ENCODE measurements around the gene SLC16A5. TPM values are rescaled to one million over a fixed set of nuclear protein-coding genes. Genes with fewer than 3 reads are reported as not detected.

Gene SLC16A5
- total RNA-seq, 1 experiment from 2014 or later = 70.2 TPM

- Histone ChIP-seq H3K36me3 (ENCODE audit: low read depth) (no peaks in the 10 kb centered on the region), H3K9me3 (ENCODE audit: insufficient read depth, low read depth) (no peaks in the 10 kb centered on the region), H3K4me2 (no peak overlapping the region), H3K27ac (no peak overlapping the region), H2AFZ (no peak overlapping the region), H3K9me2 (ENCODE audit: insufficient read depth) (no peaks in the 10 kb centered on the region), H3K27me3 (ENCODE audit: insufficient read depth, low read depth) (no peaks in the 10 kb centered on the region), H3K79me2 (ENCODE audit: low read depth) (no peaks in the 10 kb centered on the region), H4K20me1 (ENCODE audit: insufficient read depth) (no peaks in the 10 kb centered on the region), H3K4me3 (no peak overlapping the region), H3F3A (ENCODE audit: insufficient read depth, low read depth) (peaks cover 21% of the 10 kb centered on the region; the same call in 1 of the 2 replicates), H3K4me1 (replicated peaks; ENCODE audit: insufficient read depth) (peaks cover 11% of the 10 kb centered on the region)
- TF ChIP-seq, protein P1, sequence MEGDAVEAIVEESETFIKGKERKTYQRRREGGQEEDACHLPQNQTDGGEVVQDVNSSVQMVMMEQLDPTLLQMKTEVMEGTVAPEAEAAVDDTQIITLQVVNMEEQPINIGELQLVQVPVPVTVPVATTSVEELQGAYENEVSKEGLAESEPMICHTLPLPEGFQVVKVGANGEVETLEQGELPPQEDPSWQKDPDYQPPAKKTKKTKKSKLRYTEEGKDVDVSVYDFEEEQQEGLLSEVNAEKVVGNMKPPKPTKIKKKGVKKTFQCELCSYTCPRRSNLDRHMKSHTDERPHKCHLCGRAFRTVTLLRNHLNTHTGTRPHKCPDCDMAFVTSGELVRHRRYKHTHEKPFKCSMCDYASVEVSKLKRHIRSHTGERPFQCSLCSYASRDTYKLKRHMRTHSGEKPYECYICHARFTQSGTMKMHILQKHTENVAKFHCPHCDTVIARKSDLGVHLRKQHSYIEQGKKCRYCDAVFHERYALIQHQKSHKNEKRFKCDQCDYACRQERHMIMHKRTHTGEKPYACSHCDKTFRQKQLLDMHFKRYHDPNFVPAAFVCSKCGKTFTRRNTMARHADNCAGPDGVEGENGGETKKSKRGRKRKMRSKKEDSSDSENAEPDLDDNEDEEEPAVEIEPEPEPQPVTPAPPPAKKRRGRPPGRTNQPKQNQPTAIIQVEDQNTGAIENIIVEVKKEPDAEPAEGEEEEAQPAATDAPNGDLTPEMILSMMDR (conservative IDR thresholded peaks at IDR 0.05) = no peak
- no peak for TF ChIP-seq EZH2 (IDR thresholded peaks at IDR 0.05; ENCODE audit: low read depth)
- CTCF ChIA-PET = interaction anchor here (0.6 kb wide), 2 partner anchors 53 to 509 kb away, joined by 3 to 4 read pairs; no protein-coding TSS in a partner anchor
- POLR2A ChIA-PET (ENCODE audit: unreplicated experiment) = interaction anchor here (0.6 kb wide), 2 partner anchors 14 to 58 kb away, joined by 3 to 5 read pairs; partner anchors contain the start of gene NT5C
- intact Hi-C loops (cut with micrococcal nuclease; ENCODE audit: unreplicated experiment) = no loop called here
- no TSS peak for BruUV-seq (replicated peaks)
- no peak for DNase-seq
Measured at GRCh38 chr17:75073618-75074047, 14.1 kb upstream of the SLC16A5 start.

DNA sequence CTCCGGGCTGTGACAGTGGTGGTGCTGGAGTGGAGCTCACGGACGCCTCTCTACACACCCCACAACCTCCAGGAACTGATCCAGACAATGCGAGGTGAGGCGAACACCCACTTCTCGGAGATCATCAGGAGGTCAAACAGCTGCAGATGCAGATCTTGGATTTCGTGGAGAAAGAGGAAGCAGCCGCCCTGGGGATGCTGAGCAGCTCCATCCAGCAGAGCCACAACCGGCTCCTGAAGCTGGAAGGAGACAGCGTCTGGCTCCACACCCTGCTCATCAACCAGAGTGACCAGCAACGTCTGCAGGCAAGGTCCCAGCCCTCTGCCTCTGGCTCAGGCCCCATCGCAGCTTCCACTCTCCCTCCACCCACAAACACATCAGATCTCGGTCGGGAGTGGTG lies 13.2 kb upstream of the SLC16A5 start:
- Histone ChIP-seq H3F3A (ENCODE audit: insufficient read depth, low read depth) (peaks cover 28% of the 10 kb centered on the region), H3K27ac (no peak overlapping the region), H3K27me3 (ENCODE audit: insufficient read depth, low read depth) (no peaks in the 10 kb centered on the region), H2AFZ (no peak overlapping the region), H3K36me3 (ENCODE audit: low read depth) (no peaks in the 10 kb centered on the region), H3K9me3 (ENCODE audit: insufficient read depth, low read depth) (no peaks in the 10 kb centered on the region), H3K4me2 (no peak overlapping the region), H4K20me1 (ENCODE audit: insufficient read depth) (no peaks in the 10 kb centered on the region), H3K4me3 (no peak overlapping the region), H3K9me2 (ENCODE audit: insufficient read depth) (no peaks in the 10 kb centered on the region), H3K79me2 (ENCODE audit: low read depth) (no peaks in the 10 kb centered on the region), H3K4me1 (replicated peaks; ENCODE audit: insufficient read depth) (peaks cover 20% of the 10 kb centered on the region)
- ChIA-PET CTCF (interaction anchor here (0.6 kb wide), 1 partner anchor 19 kb away, joined by 3 read pairs; no protein-coding TSS in a partner anchor), POLR2A (ENCODE audit: unreplicated experiment) (no interaction called here)
- TF ChIP-seq, protein P1 (conservative IDR thresholded peaks at IDR 0.05) = no peak
- TF ChIP-seq EZH2 (IDR thresholded peaks at IDR 0.05; ENCODE audit: low read depth) = no peak
- no TSS peak for BruUV-seq (replicated peaks)
- no peak for DNase-seq
- intact Hi-C loops (cut with micrococcal nuclease; ENCODE audit: unreplicated experiment) = no loop called here

GRCh38 chr17:75075597-75076336 lies 12.0 kb upstream of the SLC16A5 start:
- Histone ChIP-seq H3K9me3 (ENCODE audit: insufficient read depth, low read depth) (no peaks in the 10 kb centered on the region), H3K4me3 (no peak overlapping the region), H3K4me2 (no peak overlapping the region), H3K36me3 (ENCODE audit: low read depth) (no peaks in the 10 kb centered on the region), H3K27me3 (ENCODE audit: insufficient read depth, low read depth) (no peaks in the 10 kb centered on the region), H3K27ac (no peak overlapping the region), H3K9me2 (ENCODE audit: insufficient read depth) (no peaks in the 10 kb centered on the region), H3K4me1 (replicated peaks; ENCODE audit: insufficient read depth) (peaks cover 27% of the 10 kb centered on the region), H3K79me2 (ENCODE audit: low read depth) (no peaks in the 10 kb centered on the region), H2AFZ (no peak overlapping the region), H3F3A (ENCODE audit: insufficient read depth, low read depth) (peaks cover 36% of the 10 kb centered on the region), H4K20me1 (ENCODE audit: insufficient read depth) (no peaks in the 10 kb centered on the region)
- ChIA-PET POLR2A (ENCODE audit: unreplicated experiment) (no interaction called here), CTCF (interaction anchor here (0.6 to 1.0 kb wide), 2 partner anchors 38 to 112 kb away, joined by 3 to 6 read pairs; no protein-coding TSS in a partner anchor)
- BruUV-seq (replicated peaks) = no TSS peak
- TF ChIP-seq, protein P1 (conservative IDR thresholded peaks at IDR 0.05) = no peak
- no peak for TF ChIP-seq EZH2 (IDR thresholded peaks at IDR 0.05; ENCODE audit: low read depth)
- DNase-seq = no peak
- intact Hi-C loops (cut with micrococcal nuclease; ENCODE audit: unreplicated experiment) = no loop called here

Measured in PC-9 (cell line).